Trophoblast cell (in vitro differentiated cells and primary cell): ENCODE measurements around the gene CLEC16A.

Experiments
- DNase-seq, 2 donors: peaks; one replicate each; pipeline ENCODE4 v3.0.0-alpha.2; 2016
- H2AFZ ChIP-seq: 2 replicates; pipeline ENCODE4 v1.6.1; 2013; ENCODE audit warnings: low read length, moderate library complexity, mild to moderate bottlenecking; ENCODE audit not compliant: insufficient read depth, poor library complexity
- H2AK5ac ChIP-seq: 2 replicates; pipeline ENCODE4 v1.6.1; 2013; ENCODE audit warnings: mild to moderate bottlenecking, low read length
- H2BK120ac ChIP-seq: 2 replicates; pipeline ENCODE4 v1.6.1; 2013; ENCODE audit warnings: low read length, mild to moderate bottlenecking, moderate library complexity; ENCODE audit not compliant: insufficient read depth, poor library complexity
- H2BK12ac ChIP-seq: 2 replicates; pipeline ENCODE4 v1.6.1; 2013; ENCODE audit warnings: mild to moderate bottlenecking, low read length, moderate library complexity
- H2BK5ac ChIP-seq: 2 replicates; pipeline ENCODE4 v1.6.1; 2013; ENCODE audit warnings: low read length, low read depth, moderate library complexity, mild to moderate bottlenecking; ENCODE audit not compliant: poor library complexity
- H3K14ac ChIP-seq: 2 replicates; pipeline ENCODE4 v1.6.1; 2013; ENCODE audit warnings: mild to moderate bottlenecking, low read length
- H3K18ac ChIP-seq: 2 replicates; pipeline ENCODE4 v1.6.1; 2013; ENCODE audit warnings: mild to moderate bottlenecking, low read length
- H3K23ac ChIP-seq: 2 replicates; pipeline ENCODE4 v1.6.1; 2013; ENCODE audit warnings: low read length
- H3K27ac ChIP-seq: 2 replicates; pipeline ENCODE4 v1.5.1; 2013; ENCODE audit warnings: low read depth, mild to moderate bottlenecking, inconsistent platforms, low read length, moderate library complexity
- H3K27me3 ChIP-seq: 2 replicates; pipeline ENCODE4 v1.6.1; 2013; ENCODE audit warnings: inconsistent platforms, mild to moderate bottlenecking, low read length, moderate library complexity; ENCODE audit not compliant: insufficient read depth
- H3K36me3 ChIP-seq, 2 experiments: 1 replicate in 1 of 2; 2 replicates in 1 of 2; pipeline ENCODE4 v1.6.1; 2013; ENCODE audit warnings: low read length in 2 of 2, mild to moderate bottlenecking in 2 of 2, moderate library complexity in 1 of 2; ENCODE audit not compliant: insufficient read depth in 2 of 2, control insufficient read depth in 1 of 2
- H3K4ac ChIP-seq: 2 replicates; pipeline ENCODE4 v1.6.1; 2013; ENCODE audit warnings: low read depth, mild to moderate bottlenecking, low read length, moderate library complexity
- H3K4me1 ChIP-seq, 2 experiments: 1 replicate in 1 of 2; 2 replicates in 1 of 2; pipeline ENCODE4 v1.6.1; 2013; ENCODE audit warnings: low read length in 2 of 2, mild to moderate bottlenecking in 2 of 2, moderate library complexity in 1 of 2; ENCODE audit not compliant: insufficient read depth in 2 of 2, control insufficient read depth in 1 of 2
- H3K4me2 ChIP-seq: 2 replicates; pipeline ENCODE4 v1.6.1; 2013; ENCODE audit warnings: inconsistent platforms, mild to moderate bottlenecking, low read length, moderate library complexity
- H3K4me3 ChIP-seq: 2 replicates; pipeline ENCODE4 v1.5.1; 2013; ENCODE audit warnings: mild to moderate bottlenecking, low read depth, low read length, inconsistent platforms
- H3K79me1 ChIP-seq: one replicate; pipeline ENCODE4 v1.6.1; 2013; ENCODE audit warnings: low read length
- H3K79me2 ChIP-seq: 2 replicates; pipeline ENCODE4 v1.6.1; 2013; ENCODE audit warnings: low read length, mild to moderate bottlenecking; ENCODE audit not compliant: control insufficient read depth, insufficient read depth, poor library complexity
- H3K9ac ChIP-seq: 2 replicates; pipeline ENCODE4 v1.6.1; 2013; ENCODE audit warnings: mild to moderate bottlenecking, low read length
- H3K9me3 ChIP-seq: 2 replicates; pipeline ENCODE4 v1.6.1; 2013; ENCODE audit warnings: low read depth, mild to moderate bottlenecking, control low read depth, inconsistent platforms, low read length; ENCODE audit not compliant: insufficient read depth
- H4K12ac ChIP-seq: 2 replicates; pipeline ENCODE4 v1.6.1; 2013; ENCODE audit warnings: low read depth, mild to moderate bottlenecking, low read length, moderate library complexity
- H4K8ac ChIP-seq: 2 replicates; pipeline ENCODE4 v1.6.1; 2013; ENCODE audit warnings: low read depth, mild to moderate bottlenecking, low read length, moderate library complexity
- H4K91ac ChIP-seq: one replicate; pipeline ENCODE4 v1.6.1; 2013; ENCODE audit warnings: low read depth, mild to moderate bottlenecking, low read length, moderate library complexity
- WGBS: extraction: QIAGEN DNeasy Blood & Tissue Kit; methylation state at CpG from one replicate; pipeline ENCODE4 v1.1.7; 2013; ENCODE audit warnings: missing lambda C conversion rate; ENCODE audit not compliant: insufficient read length, insufficient coverage; ENCODE audit errors: extremely low coverage; 5-methylcytosine and 5-hydroxymethylcytosine counted together

Gene CLEC16A

DNA sequence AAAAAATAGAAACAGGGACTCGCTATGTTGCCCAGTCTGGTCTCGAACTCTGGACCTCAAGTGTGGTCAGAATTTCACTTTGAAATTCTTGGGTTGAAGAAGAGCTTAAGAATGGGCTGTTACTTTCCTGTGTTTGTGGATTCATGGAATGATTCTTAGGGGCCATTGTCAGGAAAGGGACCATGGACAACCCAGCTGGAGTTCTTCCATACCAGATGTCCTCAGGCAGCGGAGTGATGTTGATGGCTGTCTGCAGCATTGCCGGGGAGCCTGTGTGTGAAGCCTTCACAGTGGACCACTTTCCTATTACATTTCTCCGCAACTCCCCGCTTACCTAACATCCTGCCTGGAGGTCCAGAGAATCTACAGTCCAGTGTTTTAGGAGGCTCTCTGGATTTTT lies 145.9 kb downstream of the CLEC16A start:
- no peak overlapping the region for H3K14ac ChIP-seq
- H2AK5ac ChIP-seq: no peak overlapping the region
- no peak overlapping the region for H4K12ac ChIP-seq
- no peaks in the 10 kb centered on the region for H3K27me3 ChIP-seq
- no peak overlapping the region for H2BK120ac ChIP-seq
- no peak overlapping the region for H4K8ac ChIP-seq
- H3K4me1 ChIP-seq: peaks cover 19 to 23% of the 10 kb centered on the region in 2 experiments
- H3K18ac ChIP-seq: no peak overlapping the region
- no peak overlapping the region for H3K9ac ChIP-seq
- H2BK12ac ChIP-seq: no peak overlapping the region
- WGBS: no CpG with 5 or more reads among the region's 6 CpGs
- H3K79me1 ChIP-seq: peaks cover 3% of the 10 kb centered on the region
- H3K27ac ChIP-seq: no peak overlapping the region
- peaks cover 3 to 5% of the 10 kb centered on the region in 2 experiments for H3K36me3 ChIP-seq
- H3K79me2 ChIP-seq: no peaks in the 10 kb centered on the region
- H2BK5ac ChIP-seq: no peak overlapping the region
- no peak overlapping the region for H3K4me3 ChIP-seq
- no peak for DNase-seq
- no peaks in the 10 kb centered on the region for H3K9me3 ChIP-seq
- H2AFZ ChIP-seq: no peak overlapping the region
- H3K4ac ChIP-seq: no peak overlapping the region
- no peak overlapping the region for H4K91ac ChIP-seq
- H3K23ac ChIP-seq: no peak overlapping the region
- no peak overlapping the region for H3K4me2 ChIP-seq

DNA sequence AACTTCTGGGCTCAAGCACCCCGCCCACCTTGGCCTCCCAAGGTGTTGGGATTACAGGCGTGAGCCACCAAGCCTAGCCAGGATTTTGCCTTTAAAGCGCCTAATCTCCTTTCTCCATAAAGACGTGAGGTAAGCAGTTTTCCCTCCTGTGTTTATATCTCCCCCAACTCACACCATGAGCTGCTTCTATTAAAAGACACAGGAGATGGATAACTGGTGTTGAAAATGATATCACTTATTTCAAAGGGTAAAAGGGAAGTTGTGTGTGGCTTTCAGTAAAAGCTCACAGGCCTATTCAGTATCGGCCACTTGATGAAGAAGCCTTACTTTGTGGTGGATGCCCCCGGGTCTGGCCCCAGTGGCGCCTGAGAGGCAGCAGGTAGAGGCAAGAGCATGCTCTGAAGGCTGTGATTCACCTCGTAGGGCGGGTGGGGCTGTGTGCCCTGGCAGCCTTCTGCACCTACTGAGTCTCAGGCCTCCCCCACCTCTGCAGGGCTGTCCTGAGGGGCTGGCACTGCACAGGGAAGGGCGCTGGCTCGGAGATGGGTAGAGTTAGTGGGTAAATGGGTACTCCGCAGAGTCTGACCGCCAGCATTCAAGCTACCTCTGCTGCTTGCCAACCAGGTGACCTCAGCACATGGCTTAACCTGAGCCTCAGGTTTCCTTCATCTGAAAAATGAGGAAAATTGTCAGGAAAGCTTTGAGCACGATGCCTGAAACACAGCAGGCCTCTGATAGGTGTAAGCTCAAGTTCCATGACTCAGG lies 146.8 kb downstream of the CLEC16A start:
- no peak overlapping the region for H4K8ac ChIP-seq
- no peak overlapping the region for H4K12ac ChIP-seq
- WGBS: no CpG with 5 or more reads among the region's 14 CpGs

GRCh38 chr16:11092788-11093571 lies 148.6 kb downstream of the CLEC16A start:
- no CpG with 5 or more reads among the region's 12 CpGs for WGBS
- Histone ChIP-seq H4K91ac (no peak overlapping the region), H3K4me3 (no peak overlapping the region), H3K23ac (no peak overlapping the region), H2BK12ac (no peak overlapping the region), H2AK5ac (no peak overlapping the region), H3K9ac (no peak overlapping the region), H3K79me2 (no peaks in the 10 kb centered on the region), H4K8ac (no peak overlapping the region), H3K4me1 (peaks cover 14 to 19% of the 10 kb centered on the region in 2 experiments), H3K36me3 (peaks cover 3 to 5% of the 10 kb centered on the region in 2 experiments), H4K12ac (no peak overlapping the region), H3K79me1 (peaks cover 4% of the 10 kb centered on the region), H3K4me2 (no peak overlapping the region), H2AFZ (no peak overlapping the region), H3K4ac (no peak overlapping the region), H2BK5ac (no peak overlapping the region), H2BK120ac (no peak overlapping the region), H3K14ac (no peak overlapping the region), H3K18ac (no peak overlapping the region), H3K27ac (no peak overlapping the region), H3K27me3 (no peaks in the 10 kb centered on the region), H3K9me3 (no peaks in the 10 kb centered on the region)
- no peak for DNase-seq

More for the DNA sequence above, 146.8 kb downstream of the CLEC16A start:
- no peak overlapping the region for H2AK5ac ChIP-seq
- H3K9ac ChIP-seq: no peak overlapping the region
- H3K4me3 ChIP-seq: no peak overlapping the region
- no peaks in the 10 kb centered on the region for H3K27me3 ChIP-seq
- no peaks in the 10 kb centered on the region for H3K9me3 ChIP-seq
- H2BK120ac ChIP-seq: no peak overlapping the region
- peaks cover 4% of the 10 kb centered on the region for H3K79me1 ChIP-seq
- no peak overlapping the region for H3K23ac ChIP-seq
- no peak overlapping the region for H3K27ac ChIP-seq
- no peak overlapping the region for H3K14ac ChIP-seq
- H3K4me2 ChIP-seq: no peak overlapping the region
- H3K79me2 ChIP-seq: no peaks in the 10 kb centered on the region
- peaks cover 19 to 24% of the 10 kb centered on the region in 2 experiments for H3K4me1 ChIP-seq
- no peak overlapping the region for H2BK12ac ChIP-seq
- H3K18ac ChIP-seq: no peak overlapping the region
- H3K4ac ChIP-seq: no peak overlapping the region
- H3K36me3 ChIP-seq: peaks cover 3 to 5% of the 10 kb centered on the region in 2 experiments
- no peak overlapping the region for H2AFZ ChIP-seq
- DNase-seq: no peak
- no peak overlapping the region for H2BK5ac ChIP-seq
- no peak overlapping the region for H4K91ac ChIP-seq

GRCh38 chr16:11093572-11094074 lies 149.3 kb downstream of the CLEC16A start:
- Histone ChIP-seq H3K4me2 (no peak overlapping the region), H3K18ac (no peak overlapping the region), H3K27ac (no peak overlapping the region), H2AK5ac (peak overlapping the region; percentile 10), H3K79me2 (no peaks in the 10 kb centered on the region), H3K4ac (no peak overlapping the region), H3K79me1 (peaks cover 4% of the 10 kb centered on the region), H3K27me3 (no peaks in the 10 kb centered on the region), H2AFZ (no peak overlapping the region), H2BK120ac (no peak overlapping the region), H4K12ac (no peak overlapping the region), H3K23ac (no peak overlapping the region), H2BK5ac (no peak overlapping the region), H3K14ac (peak overlapping the region; percentile 3), H3K9me3 (no peaks in the 10 kb centered on the region), H4K91ac (no peak overlapping the region), H3K4me1 (peaks cover 9 to 13% of the 10 kb centered on the region in 2 experiments), H3K9ac (no peak overlapping the region), H3K4me3 (no peak overlapping the region), H3K36me3 (peaks cover 2 to 4% of the 10 kb centered on the region in 2 experiments), H2BK12ac (no peak overlapping the region), H4K8ac (peak overlapping the region; percentile 8)
- no peak for DNase-seq
- WGBS: no CpG with 5 or more reads among the region's 10 CpGs
